ENCODE measurements around the gene MAGEA6.
"Not testable (repeated sequence)": the region's sequence is repeated elsewhere in the genome, so short reads cannot be mapped to it uniquely, and the experiment has no call there.

Gene MAGEA6, protein sequence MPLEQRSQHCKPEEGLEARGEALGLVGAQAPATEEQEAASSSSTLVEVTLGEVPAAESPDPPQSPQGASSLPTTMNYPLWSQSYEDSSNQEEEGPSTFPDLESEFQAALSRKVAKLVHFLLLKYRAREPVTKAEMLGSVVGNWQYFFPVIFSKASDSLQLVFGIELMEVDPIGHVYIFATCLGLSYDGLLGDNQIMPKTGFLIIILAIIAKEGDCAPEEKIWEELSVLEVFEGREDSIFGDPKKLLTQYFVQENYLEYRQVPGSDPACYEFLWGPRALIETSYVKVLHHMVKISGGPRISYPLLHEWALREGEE

DNA sequence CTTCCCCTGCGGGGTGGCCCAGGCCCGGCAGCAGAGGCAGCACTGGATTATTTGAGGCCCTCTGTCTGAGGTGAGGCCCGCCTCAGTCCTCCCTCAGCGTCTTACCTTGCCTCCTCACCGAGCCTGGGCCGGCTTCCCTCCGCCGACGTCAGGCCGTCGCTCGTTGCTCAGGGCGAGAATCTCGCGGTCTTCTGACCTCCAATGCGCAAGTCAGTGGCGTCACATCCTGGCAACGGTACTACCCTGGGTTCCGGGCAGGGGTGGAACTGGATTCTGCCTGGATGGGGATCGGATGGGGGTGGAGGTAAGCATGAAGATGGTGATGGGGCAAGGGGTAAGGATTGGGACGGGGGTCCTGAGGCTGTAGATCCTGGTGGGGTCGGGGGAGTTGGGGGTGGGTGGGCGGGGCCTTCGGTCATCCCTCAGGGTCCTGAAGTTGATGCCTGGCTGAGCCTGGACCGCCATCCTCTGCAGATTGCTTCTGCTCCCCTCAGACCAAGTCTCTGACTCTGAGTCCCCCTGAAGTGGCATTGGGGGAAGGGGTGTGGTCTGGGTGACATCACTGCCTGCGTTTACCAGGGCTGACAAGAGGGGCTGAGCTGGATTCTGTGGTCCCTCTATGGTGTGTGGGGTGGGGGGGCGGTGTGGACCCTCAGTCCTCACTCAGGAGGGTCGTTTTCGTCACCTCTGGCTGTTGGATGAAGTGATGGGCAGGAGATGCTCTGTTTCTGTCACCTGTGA lies at the start of gene MAGEA6:
TSS of gene MAGEA6 (minus strand) at position 141 of the 741 bp plus-strand sequence. CDS start 2,039 bp downstream, outside the sequence.
- not testable (repeated sequence) for DNase-seq

DNA sequence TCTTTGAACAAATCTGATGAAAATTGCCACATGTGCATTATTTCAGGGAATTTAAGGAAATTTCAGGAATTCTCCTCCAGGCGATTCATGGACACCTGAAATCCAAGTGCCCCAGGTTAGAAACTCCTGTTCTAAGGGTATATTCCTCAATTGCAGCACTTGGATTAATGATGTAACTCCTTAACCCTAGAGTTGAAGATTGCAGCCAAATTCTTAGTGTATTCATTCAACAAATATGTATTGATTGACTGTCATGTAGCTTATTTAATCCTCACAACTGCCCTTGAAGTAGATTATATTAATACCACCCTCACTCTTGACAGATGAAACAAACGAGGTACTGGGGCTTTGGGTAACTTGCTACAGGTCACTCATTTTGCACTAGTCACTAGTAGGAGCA lies 49.8 kb upstream of the MAGEA6 start:
- peak; percentile 39 for DNase-seq

DNA sequence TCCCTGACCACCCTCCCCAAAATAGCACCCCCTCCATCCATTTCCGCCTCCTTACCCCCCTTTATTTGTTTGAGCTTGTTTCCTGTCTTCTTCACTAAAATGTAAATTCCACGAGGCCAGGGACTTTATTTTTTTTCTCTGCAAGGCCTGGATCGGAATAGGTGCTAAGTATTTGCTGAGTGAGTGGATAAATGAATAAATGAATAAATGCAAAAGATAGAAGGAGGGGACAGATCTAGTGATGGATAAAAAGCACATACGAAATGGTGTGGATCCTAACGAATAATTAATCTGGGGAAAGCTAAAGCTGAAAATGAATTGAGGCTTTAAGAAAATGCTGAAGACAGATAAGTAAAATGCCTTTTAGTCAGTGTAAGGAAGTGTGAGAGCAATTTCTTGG lies 48.9 kb upstream of the MAGEA6 start:
- no peak for DNase-seq

DNA sequence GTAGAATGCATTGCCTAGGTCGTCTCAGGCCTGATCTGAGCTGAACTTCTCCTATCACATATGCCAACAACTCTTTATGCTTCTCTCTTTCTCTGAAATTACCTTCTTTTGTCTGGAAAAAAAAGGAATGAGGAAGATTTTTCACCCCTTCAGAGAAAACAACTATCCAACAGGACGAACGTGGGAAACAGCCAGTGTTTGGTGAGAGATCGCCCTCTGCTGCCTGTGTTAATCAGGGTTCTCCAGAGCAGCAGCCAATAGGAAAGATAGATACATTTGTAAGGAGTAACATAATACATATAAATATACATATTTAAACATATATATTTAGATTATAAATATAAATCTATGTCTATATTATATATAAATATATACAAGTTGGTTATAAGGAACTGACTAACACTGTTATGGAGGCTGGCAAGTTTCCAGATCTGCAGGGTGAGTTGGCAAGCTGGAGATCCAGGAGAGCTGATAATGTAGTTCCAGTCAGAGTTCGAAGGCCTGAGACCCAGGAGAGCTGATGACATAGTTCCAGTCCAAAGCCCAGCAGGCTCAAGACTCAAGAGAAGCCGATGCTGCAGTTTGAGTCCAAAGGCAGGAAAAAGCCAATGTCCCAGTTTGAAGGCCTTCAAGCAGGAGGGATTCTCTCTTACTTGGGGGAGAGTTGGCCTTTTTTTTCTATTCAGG lies 47.7 kb upstream of the MAGEA6 start:
- peak; percentile 44 for DNase-seq

DNA sequence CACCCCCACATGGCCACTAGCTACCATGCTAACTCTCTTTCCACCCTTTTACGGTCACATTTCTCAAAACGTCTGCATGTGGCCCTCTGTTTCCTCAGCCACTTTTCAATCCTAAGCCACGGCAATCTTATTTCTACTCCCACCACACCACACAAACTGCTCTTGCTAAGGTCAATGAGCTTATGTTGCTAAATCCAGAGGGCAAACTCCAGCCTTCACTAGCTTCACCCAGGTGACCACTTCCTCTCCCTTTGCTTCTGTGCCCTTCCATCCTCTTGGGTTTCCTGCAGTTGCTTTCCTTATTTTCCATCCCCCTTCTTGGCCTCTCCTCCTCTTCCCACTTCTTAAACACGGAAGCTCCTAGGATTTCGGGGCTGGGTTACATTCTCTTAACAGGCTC lies 44.6 kb upstream of the MAGEA6 start:
- no peak for DNase-seq

DNA sequence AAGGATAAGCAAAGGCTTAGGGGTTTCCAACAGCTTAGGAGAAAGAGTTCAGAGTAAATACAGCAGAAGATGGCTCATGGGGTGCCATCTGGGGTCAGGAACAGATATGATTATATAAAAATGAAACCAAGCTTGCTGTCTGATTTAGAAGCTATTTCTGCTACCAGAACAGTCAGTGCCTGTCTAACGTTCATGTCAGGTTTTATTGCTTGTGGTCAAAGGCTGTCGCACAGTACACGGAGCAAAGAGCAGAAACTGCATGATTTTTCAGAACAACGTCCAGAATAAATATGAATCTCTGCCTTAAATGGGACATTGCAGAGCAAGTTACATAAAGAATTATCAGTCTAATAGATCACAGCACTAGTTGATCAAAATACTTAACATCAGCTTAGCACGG lies 43.7 kb upstream of the MAGEA6 start:
- no peak for DNase-seq

DNA sequence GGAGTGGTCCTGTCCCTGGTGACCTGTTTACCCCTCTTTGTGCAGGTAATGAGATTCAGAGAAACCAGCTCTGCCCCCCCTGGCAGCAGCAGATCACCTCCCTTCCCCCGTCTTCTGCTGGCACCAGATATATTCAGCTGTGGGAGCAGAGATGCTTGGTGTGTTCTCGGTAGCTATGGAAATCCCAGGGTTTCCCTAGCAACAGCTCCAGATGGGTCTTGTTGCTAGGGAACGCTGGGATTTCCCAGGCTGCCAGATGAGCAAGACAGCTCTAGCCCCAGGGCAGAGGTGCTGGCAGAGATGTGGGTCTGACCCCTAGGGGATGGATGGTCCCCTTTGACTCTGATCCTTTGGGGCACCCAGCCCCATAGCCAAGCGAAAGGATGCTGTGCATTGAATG lies 40.9 kb upstream of the MAGEA6 start:
- no peak for DNase-seq

DNA sequence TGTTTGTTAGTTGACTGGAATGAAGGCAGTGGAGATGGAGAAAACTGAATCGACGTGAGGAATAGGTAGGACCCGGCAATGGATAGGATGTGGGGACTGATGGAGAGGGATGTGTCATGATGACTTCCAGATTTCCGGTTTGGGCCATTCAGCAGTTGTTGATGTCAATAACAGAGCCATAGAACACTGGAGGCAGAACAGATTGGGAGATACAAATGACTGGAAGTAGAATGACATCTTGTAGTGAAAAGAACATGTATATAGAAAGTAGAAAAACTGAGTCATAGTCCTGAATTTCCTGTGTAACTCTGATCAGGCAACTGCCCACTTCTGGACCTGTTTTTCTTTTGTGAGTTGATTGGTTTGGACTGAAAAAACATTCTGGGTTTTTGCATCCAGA lies 36.5 kb upstream of the MAGEA6 start:
- DNase-seq = no peak

DNA sequence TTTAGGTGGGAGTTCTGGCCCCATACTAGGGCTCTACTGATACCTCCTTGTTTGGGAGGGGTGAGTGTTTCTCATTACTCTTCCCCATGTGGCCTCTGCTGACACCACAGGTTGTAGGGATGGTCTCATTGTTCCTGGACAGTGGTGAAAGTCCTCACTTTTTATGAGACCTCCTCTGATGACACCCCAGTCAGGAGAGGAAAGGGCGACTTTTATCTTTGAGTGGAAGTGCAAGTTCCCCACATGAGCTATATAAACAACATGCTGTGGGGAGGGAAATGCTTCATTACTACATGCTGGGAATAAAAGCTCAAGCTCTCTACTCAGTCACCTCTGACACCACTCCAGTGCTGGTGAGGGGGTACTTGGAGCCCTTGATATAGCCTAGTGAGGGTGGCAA lies 29.5 kb upstream of the MAGEA6 start:
- DNase-seq = no peak

DNA sequence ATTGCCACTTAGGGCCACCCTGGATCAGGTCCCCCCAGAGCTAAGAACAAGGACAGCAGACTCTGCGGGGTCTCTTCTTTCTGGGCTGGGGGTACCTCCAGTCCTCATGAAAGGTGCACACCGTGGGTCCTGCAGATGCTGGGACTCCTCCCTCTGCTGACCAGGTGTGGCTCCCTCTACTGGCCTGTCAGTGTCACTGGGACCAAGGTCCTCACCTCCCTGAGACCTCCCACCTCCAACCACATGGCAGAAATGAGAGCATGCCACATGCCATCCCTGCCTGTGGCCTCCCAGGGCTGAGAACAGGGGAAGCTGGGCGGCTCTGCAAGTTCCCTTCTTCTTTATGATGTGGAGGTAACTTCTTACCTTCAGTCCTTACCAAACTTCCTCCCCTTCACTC lies 17.6 kb upstream of the MAGEA6 start:
- not testable (repeated sequence) for DNase-seq

DNA sequence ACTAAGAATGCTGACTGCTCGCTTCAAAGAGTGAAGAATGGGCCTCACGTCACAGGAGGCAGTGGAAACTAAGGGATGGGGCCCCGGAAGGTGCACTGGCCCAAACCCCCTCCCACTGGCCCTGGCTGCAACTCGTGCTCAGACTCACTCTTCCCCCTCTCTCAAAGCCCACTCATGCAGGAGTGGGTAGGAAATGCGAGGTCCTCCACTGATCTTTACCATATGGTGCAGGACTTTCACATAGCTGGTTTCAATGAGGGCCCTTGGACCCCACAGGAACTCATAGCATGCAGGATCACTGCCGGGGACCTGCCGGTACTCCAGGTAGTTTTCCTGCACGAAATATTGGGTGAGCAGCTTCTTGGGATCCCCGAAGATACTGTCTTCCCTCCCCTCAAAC lies 2.9 kb downstream of the MAGEA6 start:
- not testable (repeated sequence) for DNase-seq

DNA sequence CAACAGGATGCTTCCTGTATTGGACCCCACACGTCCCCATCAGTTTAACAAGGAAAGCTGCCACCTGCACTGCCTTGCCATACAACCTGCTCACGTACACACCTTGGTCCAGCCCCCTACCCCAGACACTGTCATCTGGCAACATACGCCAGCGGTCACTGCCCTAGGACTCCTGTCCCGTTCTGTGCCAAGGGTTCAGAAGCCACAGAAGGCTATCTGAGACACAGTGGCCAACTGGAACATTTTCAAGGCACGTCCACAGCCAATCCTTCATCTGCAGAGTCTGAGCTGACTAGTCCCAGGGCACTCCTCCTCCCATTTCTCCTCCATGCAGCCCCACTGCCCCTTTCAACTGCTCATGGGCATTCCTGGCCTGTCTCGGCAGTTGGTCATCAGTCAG lies 7.9 kb downstream of the MAGEA6 start:
- not testable (repeated sequence) for DNase-seq

DNA sequence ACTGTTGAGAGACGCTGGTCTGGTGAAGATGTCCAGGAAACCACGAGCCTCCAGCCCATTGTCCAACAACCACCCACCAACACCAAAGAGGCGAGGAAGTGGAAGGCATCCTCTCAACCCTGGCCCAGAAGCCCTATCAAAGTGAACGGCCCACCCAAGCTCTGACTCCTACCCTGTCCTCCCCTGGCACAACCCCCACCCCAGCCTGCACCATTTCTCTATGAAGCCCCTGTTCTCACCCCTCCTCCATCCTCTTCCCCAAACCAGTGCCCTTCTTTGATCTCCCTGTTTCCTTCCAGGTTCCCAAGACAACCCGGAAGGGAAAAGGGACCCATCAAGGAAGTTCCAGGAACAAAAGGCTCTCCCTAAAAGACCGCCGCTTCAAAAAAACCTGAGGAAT lies 9.9 kb downstream of the MAGEA6 start:
- not testable (repeated sequence) for DNase-seq

DNA sequence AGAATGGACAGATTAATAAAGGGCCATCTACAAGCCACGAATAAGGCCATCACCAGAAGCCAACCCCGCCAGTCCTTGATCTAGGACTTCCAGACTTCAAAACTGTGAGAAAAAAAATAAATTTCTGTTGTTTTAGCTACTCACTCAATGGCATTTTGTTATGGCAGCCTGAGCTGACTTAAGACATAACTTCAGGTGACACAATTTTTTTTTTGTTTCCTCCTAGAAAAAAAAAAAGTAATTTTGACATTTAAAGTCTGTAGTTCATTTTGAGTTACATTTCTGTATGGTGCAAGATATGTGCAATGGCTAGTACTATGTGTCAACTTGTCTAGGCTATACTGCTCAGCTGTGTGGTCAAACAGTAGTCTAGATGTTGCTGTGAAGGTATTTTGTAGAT lies 10.6 kb downstream of the MAGEA6 start, which contains the start of gene CSAG3:
TSS of gene CSAG3 (plus strand) at position 301 of the 400 bp plus-strand sequence.
- DNase-seq = not testable (repeated sequence)

DNA sequence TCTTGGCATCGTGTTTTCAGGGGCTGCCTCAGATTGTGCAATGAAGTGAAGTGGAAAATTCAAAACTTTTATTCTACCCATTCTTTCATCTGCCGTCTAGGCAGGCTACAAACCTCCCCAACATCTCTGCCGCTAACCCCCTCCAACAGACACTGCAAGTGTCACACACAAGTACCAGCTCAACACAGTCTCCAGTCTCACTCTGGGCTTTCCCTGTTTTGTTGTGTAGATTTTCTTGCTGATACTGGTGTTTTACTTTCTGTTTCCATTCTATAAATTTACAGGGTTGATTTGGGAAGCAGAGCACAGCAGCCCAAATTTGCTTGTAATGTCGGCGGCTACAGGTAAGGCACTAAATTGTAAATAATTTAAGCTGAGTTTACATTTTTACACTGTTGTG lies 14.6 kb downstream of the MAGEA6 start:
- DNase-seq = not testable (repeated sequence)

DNA sequence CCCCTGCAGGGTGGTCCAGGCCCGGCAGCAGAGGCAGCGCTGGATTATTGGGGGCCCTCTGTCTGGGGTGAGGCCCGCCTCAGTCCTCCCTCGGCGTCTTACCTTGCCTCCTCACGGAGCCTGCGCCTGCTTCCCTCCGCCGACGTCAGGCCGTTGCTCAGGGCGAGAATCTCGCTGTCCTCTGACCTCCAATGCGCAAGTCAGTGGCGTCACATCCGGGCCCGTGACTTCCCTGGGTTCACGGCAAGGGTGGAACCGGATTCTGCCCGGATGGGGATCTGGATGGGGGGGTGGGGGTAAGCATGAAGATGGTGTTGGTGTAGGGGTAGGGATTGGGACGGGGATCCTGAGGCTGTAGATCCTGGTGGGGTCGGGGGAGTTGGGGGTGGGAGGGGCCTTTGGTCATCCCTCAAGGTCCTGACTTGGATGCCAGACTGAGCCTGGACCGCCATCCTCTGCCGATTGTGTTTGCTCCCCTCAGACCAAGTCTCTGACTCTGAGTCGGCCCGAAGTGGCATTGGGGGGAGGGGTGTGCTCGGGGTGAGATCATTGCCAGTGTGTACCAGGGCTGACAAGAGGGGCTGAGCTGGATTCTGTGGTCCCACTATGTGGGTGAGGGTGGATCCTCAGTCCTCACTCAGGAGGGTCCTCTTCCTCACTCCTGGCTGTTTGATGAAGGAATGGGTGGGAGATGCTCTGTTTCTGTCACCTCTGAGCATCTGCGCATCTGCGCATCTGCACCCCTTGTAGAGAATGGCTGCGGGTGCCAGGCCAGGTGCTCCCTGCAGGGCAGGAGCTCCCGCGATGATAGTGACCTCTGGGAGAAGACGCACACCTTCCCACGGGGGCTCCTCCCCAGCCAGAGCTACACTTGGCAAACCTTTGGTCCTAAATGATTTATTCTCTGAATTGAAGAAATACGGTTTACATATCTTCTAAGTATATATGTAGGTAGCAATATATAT lies 15.5 kb downstream of the MAGEA6 start, which contains the start of gene MAGEA2:
TSS of gene MAGEA2 (minus strand) at position 157 of the 965 bp plus-strand sequence. CDS start 2,479 bp downstream, outside the sequence.
- DNase-seq = not testable (repeated sequence)

DNA sequence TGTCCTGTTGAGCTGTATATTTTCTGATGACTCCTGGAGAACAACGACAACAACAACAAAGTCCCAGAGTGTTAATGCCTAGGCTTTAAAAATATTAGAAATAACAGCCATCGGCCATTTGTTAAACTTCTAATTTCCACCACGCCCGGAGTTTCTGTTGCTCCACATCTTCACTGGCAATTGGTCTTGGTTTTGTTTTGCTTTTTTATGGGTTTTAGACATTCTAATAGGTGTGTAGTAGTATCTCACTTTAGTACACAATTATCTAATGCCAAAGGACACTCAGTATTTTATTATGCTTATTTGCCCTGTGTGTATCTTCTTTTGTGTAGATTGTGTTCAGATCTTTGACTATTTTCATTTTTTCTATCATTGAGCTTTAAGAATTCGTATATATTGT lies 30.9 kb downstream of the MAGEA6 start:
- DNase-seq = no peak

DNA sequence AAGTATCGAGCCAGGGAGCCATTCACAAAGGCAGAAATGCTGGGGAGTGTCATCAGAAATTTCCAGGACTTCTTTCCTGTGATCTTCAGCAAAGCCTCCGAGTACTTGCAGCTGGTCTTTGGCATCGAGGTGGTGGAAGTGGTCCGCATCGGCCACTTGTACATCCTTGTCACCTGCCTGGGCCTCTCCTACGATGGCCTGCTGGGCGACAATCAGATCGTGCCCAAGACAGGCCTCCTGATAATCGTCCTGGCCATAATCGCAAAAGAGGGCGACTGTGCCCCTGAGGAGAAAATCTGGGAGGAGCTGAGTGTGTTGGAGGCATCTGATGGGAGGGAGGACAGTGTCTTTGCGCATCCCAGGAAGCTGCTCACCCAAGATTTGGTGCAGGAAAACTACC lies 33.0 kb downstream of the MAGEA6 start:
- not testable (repeated sequence) for DNase-seq

DNA sequence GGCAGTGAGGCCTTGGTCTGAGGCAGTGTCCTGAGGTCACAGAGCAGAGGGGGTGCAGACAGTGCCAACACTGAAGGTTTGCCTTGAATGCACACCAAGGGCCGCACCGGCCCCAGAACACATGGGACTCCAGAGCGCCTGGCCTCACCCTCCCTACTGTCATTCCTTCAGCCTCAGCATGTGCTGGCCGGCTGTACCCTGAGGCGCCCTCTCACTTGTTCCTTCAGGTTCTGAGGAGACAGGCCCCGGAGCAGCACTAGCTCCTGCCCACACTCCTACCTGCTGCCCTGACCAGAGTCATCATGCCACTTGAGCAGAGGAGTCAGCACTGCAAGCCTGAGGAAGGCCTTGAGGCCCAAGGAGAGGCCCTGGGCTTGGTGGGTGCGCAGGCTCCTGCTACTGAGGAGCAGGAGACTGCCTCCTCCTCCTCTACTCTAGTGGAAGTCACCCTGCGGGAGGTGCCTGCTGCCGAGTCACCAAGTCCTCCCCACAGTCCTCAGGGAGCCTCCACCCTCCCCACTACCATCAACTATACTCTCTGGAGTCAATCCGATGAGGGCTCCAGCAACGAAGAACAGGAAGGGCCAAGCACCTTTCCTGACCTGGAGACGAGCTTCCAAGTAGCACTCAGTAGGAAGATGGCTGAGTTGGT lies 33.5 kb downstream of the MAGEA6 start:
- no peak for DNase-seq

DNA sequence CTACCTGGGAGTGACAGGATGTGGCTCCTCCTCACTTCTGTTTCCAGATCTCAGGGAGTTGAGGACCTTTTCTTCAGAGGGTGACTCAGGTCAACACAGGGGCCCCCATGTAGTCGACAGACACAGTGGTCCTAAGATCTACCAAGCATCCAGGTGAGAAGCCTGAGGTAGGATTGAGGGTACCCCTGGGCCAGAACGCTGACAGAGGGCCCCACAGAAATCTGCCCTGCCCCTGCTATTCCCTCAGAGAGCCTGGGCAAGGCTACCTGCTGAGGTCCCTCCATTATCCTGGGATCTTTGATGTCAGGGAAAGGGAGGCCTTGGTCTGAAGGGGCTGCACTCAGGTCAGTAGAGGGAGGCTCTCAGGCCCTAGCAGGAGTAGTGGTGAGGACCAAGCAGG lies 34.4 kb downstream of the MAGEA6 start:
- no peak for DNase-seq

DNA sequence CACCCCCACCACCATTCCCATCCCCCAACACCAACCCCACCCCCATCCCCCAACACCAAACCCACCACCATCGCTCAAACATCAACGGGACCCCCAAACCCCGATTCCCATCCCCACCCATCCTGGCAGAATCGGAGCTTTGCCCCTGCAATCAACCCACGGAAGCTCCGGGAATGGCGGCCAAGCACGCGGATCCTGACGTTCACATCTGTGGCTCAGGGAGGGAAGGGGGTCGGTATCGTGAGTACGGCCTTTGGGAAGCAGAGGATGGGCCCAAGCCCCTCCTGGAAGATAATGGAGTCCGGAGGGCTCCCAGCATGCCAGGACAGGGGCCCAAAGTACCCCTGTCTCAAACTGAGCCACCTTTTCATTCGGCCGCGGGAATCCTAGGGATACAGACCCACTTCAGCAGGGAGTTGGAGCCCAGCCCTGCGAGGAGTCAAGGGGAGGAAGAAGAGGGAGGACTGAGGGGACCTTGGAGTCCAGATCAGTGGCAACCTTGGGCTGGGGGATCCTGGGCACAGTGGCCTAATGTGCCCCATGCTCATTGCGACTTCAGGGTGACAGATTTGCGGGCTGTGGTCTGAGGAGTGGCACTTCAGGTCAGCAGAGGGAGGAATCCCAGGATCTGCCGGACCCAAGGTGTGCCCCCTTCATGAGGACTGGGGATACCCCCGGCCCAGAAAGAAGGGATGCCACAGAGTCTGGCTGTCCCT lies 35.2 kb downstream of the MAGEA6 start:
- not testable (repeated sequence) for DNase-seq
